GM23338 (cell line): Measurements from ENCODE around the gene ZNF333.

Experiments used
- CREB1 ChIP-seq: fragments of 250-450 bp; sonication (Bioruptor Pico); IDR thresholded peaks from 2 replicates; pipeline ENCODE4 v1.5.0; 2020; ENCODE audit warnings: low read depth, mild to moderate bottlenecking, moderate library complexity
- CTCF ChIP-seq, 2 experiments: fragments of 200-600 bp in 1 of 2; sonication (generic) in 1 of 2; conservative IDR thresholded peaks; 2 replicates each; pipeline versions ENCODE4 v1.5.1 to v1.6.1; 2016 to 2017; ENCODE audit warnings: antibody characterized with exemption in 2 of 2, low read depth in 2 of 2, mild to moderate bottlenecking in 2 of 2, moderate library complexity in 1 of 2
- ETS1 ChIP-seq: IDR thresholded peaks from 2 replicates; pipeline ENCODE4 v1.6.1; 2016; ENCODE audit warnings: antibody characterized with exemption
- EZH2 ChIP-seq: fragments of 200-600 bp; sonication (generic); IDR thresholded peaks from one replicate; pipeline ENCODE4 v1.8.0; 2017; ENCODE audit warnings: antibody characterized with exemption, mild to moderate bottlenecking, low read depth; ENCODE audit not compliant: unreplicated experiment
- EZH2phosphoT487 ChIP-seq: fragments of 200-600 bp; sonication (generic); IDR thresholded peaks from one replicate; pipeline ENCODE4 v1.8.1; 2018; ENCODE audit warnings: antibody characterized with exemption; ENCODE audit not compliant: unreplicated experiment
- JUNB ChIP-seq: IDR thresholded peaks from one replicate; pipeline ENCODE4 v1.6.1; 2016; ENCODE audit warnings: antibody characterized with exemption; ENCODE audit not compliant: unreplicated experiment
- NANOG ChIP-seq: IDR thresholded peaks from 2 replicates; pipeline ENCODE4 v1.6.1; 2016; ENCODE audit warnings: antibody characterized with exemption, borderline replicate concordance
- POLR2AphosphoS5 ChIP-seq: IDR thresholded peaks from 2 replicates; pipeline ENCODE4 v1.6.1; 2016; ENCODE audit warnings: antibody characterized with exemption, low read depth
- REST ChIP-seq: IDR thresholded peaks from one replicate; pipeline ENCODE4 v1.6.1; 2018; ENCODE audit warnings: antibody characterized with exemption; ENCODE audit not compliant: unreplicated experiment
- STAT1 ChIP-seq: IDR thresholded peaks from one replicate; pipeline ENCODE4 v1.6.1; 2016; ENCODE audit warnings: antibody characterized with exemption; ENCODE audit not compliant: unreplicated experiment
- ZNF114 ChIP-seq: fragments of 250-450 bp; sonication (Bioruptor Pico); IDR thresholded peaks from 2 replicates; pipeline ENCODE4 v1.5.0; 2020; ENCODE audit warnings: mild to moderate bottlenecking, moderate library complexity
- ZNF462 ChIP-seq: fragments of 250-450 bp; sonication (Bioruptor Pico); IDR thresholded peaks from 2 replicates; pipeline ENCODE4 v1.5.0; 2020; ENCODE audit warnings: mild to moderate bottlenecking, moderate library complexity

- no peak for TF ChIP-seq CTCF (conservative IDR thresholded peaks at IDR 0.05; ENCODE audit: low read depth in 2 of 2)
- no peak for TF ChIP-seq ZNF114
- TF ChIP-seq REST, result no peak
- no peak for TF ChIP-seq JUNB
- no peak for TF ChIP-seq CREB1 (CRISPR knock-in tag)
- TF ChIP-seq POLR2AphosphoS5, result no peak
- TF ChIP-seq ETS1, result no peak
- no peak for TF ChIP-seq EZH2
- TF ChIP-seq EZH2phosphoT487, result no peak
- TF ChIP-seq STAT1, result no peak
- TF ChIP-seq ZNF462 (CRISPR knock-in tag), result no peak
- TF ChIP-seq NANOG, result no peak
Measured at GRCh38 chr19:14746886-14747285, 57.0 kb downstream of the ZNF333 start.
